HCT116 (cell line): Measurements from ENCODE around the gene ITGAD. TPM values are rescaled to one million over a fixed set of nuclear protein-coding genes. Genes with fewer than 3 reads are reported as not detected.

ENCODE experiments used
- ATAC-seq: fragments of 200-7000 bp; cut with Tn5 transposase; 2 replicates; pipeline ENCODE4 v1.9.1; 2020; ENCODE audit warnings: mild to moderate bottlenecking, moderate library complexity
- BruUV-seq: library from RNA; stranded (reverse); fragments of 400-500 nt; replicated peaks from 2 replicates; lab custom pipeline; 2021; lab: Mats Ljungman, UMichigan
- CTCF ChIA-PET: fragments of 300-600 bp; sonication (Branson Sonifier 250); formaldehyde crosslinking; loops from one replicate; lab custom pipeline; 2021; ENCODE audit warnings: antibody characterized with exemption; lab: Charles Lee
- POLR2A ChIA-PET: fragments of 300-600, 350-600 bp; sonication (Branson Sonifier 250); formaldehyde crosslinking; loops from one replicate; lab custom pipeline; 2021; ENCODE audit warnings: antibody characterized with exemption; lab: Charles Lee
- RAD21 ChIA-PET, 2 experiments: fragments of 300-600 bp; sonication (Branson Sonifier 250); formaldehyde crosslinking; loops; one replicate each; lab custom pipeline; 2023; ENCODE audit warnings: low total read pairs in 2 of 2; ENCODE audit not compliant: uncharacterized antibody in 2 of 2, unreplicated experiment in 2 of 2, low non-redundant PET in 1 of 2; lab: Charles Lee
- DNase-seq: peaks from one replicate; pipeline ENCODE4 v3.0.0-alpha.2; 2010; ENCODE audit warnings: low read depth, low spot score
- H2AFZ ChIP-seq: fragments of 200-600 bp; shearing (Covaris generic), sonication (generic); 2 replicates; pipeline ENCODE4 v1.6.1; 2017; ENCODE audit warnings: low read depth, mixed run types, mixed read lengths, antibody characterized with exemption, low read length; ENCODE audit not compliant: poor library complexity, severe bottlenecking
- H3K27ac ChIP-seq: 2 replicates; pipeline ENCODE4 v1.5.1; 2012; ENCODE audit warnings: low read depth, low read length
- H3K27me3 ChIP-seq: fragments of 200-600 bp; sonication (generic); 2 replicates; pipeline ENCODE4 v1.6.1; 2016; ENCODE audit warnings: mixed run types, low read length, mixed read lengths; ENCODE audit not compliant: insufficient read depth
- H3K36me3 ChIP-seq, 2 experiments: fragments of 200-500 bp in 1 of 2; fragments of 200-600 bp in 1 of 2; sonication (Bioruptor generic) in 1 of 2; sonication (generic) in 1 of 2; 2 replicates each; pipeline versions ENCODE4 v1.5.1 to v1.6.1; 2014 to 2016; ENCODE audit warnings: low read length in 2 of 2, inconsistent platforms in 1 of 2, mixed read lengths in 1 of 2, mixed run types in 1 of 2; ENCODE audit not compliant: insufficient read depth in 2 of 2, control insufficient read depth in 1 of 2
- H3K4me1 ChIP-seq, 2 experiments: fragments of 200-600 bp in 1 of 2; sonication (generic) in 1 of 2; 2 replicates each; pipeline versions ENCODE4 v1.5.1 to v1.6.1; 2012 to 2017; ENCODE audit warnings: low read length in 2 of 2, inconsistent platforms in 1 of 2, mild to moderate bottlenecking in 1 of 2, mixed read lengths in 1 of 2, mixed run types in 1 of 2, moderate library complexity in 1 of 2; ENCODE audit not compliant: insufficient read depth in 2 of 2, control insufficient read depth in 1 of 2
- H3K4me2 ChIP-seq: fragments of 200-600 bp; sonication (generic); 2 replicates; pipeline ENCODE4 v1.6.1; 2017; ENCODE audit warnings: mixed run types, low read length, mixed read lengths
- H3K4me3 ChIP-seq, 2 experiments: fragments of 200-600 bp in 1 of 2; sonication (generic) in 1 of 2; replicated peaks in 1 of 2; 2 replicates each; pipeline ENCODE4 v1.5.1; 2011 to 2016; ENCODE audit warnings: low read length in 2 of 2, control low read depth in 1 of 2, low read depth in 1 of 2, mild to moderate bottlenecking in 1 of 2, mixed read lengths in 1 of 2, mixed run types in 1 of 2
- H3K79me2 ChIP-seq: fragments of 200-600 bp; sonication (generic); 2 replicates; pipeline ENCODE4 v1.6.1; 2017; ENCODE audit warnings: mild to moderate bottlenecking, mixed run types, low read length, moderate library complexity, mixed read lengths; ENCODE audit not compliant: insufficient read depth
- H3K9ac ChIP-seq: fragments of 200-600 bp; sonication (generic); 2 replicates; pipeline ENCODE4 v1.6.1; 2016; ENCODE audit warnings: low read length, mixed read lengths
- H3K9me2 ChIP-seq: fragments of 200-600 bp; sonication (generic), shearing (Covaris generic); 2 replicates; pipeline ENCODE4 v1.6.1; 2017; ENCODE audit warnings: mixed run types, mild to moderate bottlenecking, moderate library complexity; ENCODE audit not compliant: insufficient read depth
- H3K9me3 ChIP-seq, 2 experiments: fragments of 200-500 bp in 1 of 2; fragments of 200-600 bp in 1 of 2; sonication (Bioruptor generic) in 1 of 2; sonication (generic) in 1 of 2; 2 replicates each; pipeline ENCODE4 v1.6.1; 2014 to 2017; ENCODE audit warnings: low read length in 2 of 2, mixed read lengths in 2 of 2, inconsistent platforms in 1 of 2, low read depth in 1 of 2, mild to moderate bottlenecking in 1 of 2, mixed run types in 1 of 2, moderate library complexity in 1 of 2; ENCODE audit not compliant: control insufficient read depth in 1 of 2, insufficient read depth in 1 of 2
- H4K20me1 ChIP-seq: fragments of 200-600 bp; sonication (generic), shearing (Covaris generic); 2 replicates; pipeline ENCODE4 v1.6.1; 2017; ENCODE audit warnings: mixed run types, mild to moderate bottlenecking, moderate library complexity; ENCODE audit not compliant: insufficient read depth
- ATF3 ChIP-seq: IDR thresholded peaks from 2 replicates; pipeline ENCODE4 v1.6.1; 2012
- CEBPB ChIP-seq: IDR thresholded peaks from 2 replicates; pipeline ENCODE4 v1.6.1; 2012; ENCODE audit warnings: low read depth
- EZH2 ChIP-seq: fragments of 200-600 bp; sonication (generic); IDR thresholded peaks from 2 replicates; pipeline ENCODE4 v1.6.1; 2017; ENCODE audit warnings: antibody characterized with exemption, mixed run types
- FOSL1 ChIP-seq: IDR thresholded peaks from 2 replicates; pipeline ENCODE4 v1.6.1; 2012; ENCODE audit warnings: low read depth
- JUND ChIP-seq: IDR thresholded peaks from 2 replicates; pipeline ENCODE4 v1.6.1; 2012
- RAD21 ChIP-seq: IDR thresholded peaks from 2 replicates; pipeline ENCODE4 v1.6.1; 2012; ENCODE audit warnings: low read depth, mild to moderate bottlenecking
- REST ChIP-seq: IDR thresholded peaks from 2 replicates; pipeline ENCODE4 v1.6.1; 2012; ENCODE audit warnings: low read depth
- SRF ChIP-seq: IDR thresholded peaks from 2 replicates; pipeline ENCODE4 v1.6.1; 2012; ENCODE audit warnings: low read depth
- TCF7L2 ChIP-seq: IDR thresholded peaks from 2 replicates; pipeline ENCODE4 v1.7.0; 2011; ENCODE audit warnings: borderline replicate concordance, inconsistent platforms; ENCODE audit not compliant: insufficient read depth, insufficient read length; ENCODE audit errors: extremely low read depth
- ZNF274 ChIP-seq: fragments of 200-500 bp; sonication (Bioruptor generic); IDR thresholded peaks from 2 replicates; pipeline ENCODE4 v1.6.1; 2014; ENCODE audit warnings: mild to moderate bottlenecking, low read depth, low read length, inconsistent platforms
- intact Hi-C: fragments of 100-400 bp; cut with micrococcal nuclease; formaldehyde crosslinking; loops from 2 replicates; pipeline ENCODE4 v1.10.0; 2022
- total RNA-seq: library from RNA; stranded (reverse); gene quantifications from one replicate; pipeline ENCODE4 v1.2.1, GENCODE V29; 2021; ENCODE audit not compliant: unreplicated experiment

ITGAD gene
- total RNA-seq, 1 experiment from 2014 or later: 0.12 TPM

- DNase-seq (no peak), ATAC-seq (no peak)
- Histone ChIP-seq H3K4me1 (peaks cover 4 to 12% of the 10 kb centered on the region in 2 experiments), H2AFZ (no peak overlapping the region), H3K4me3 (no peak overlapping the region), H3K27ac (no peak overlapping the region), H3K4me2 (no peak overlapping the region), H3K36me3 (no peaks in the 10 kb centered on the region), H3K9me2 (no peaks in the 10 kb centered on the region), H3K9me3 (no peaks in the 10 kb centered on the region), H3K27me3 (peaks cover 3% of the 10 kb centered on the region; the same call in 1 of the 2 replicates), H4K20me1 (no peaks in the 10 kb centered on the region), H3K9ac (no peak overlapping the region), H3K79me2 (no peaks in the 10 kb centered on the region)
- RAD21 ChIA-PET: no interaction called here
- CTCF ChIA-PET: no interaction called here
- TF ChIP-seq EZH2: no peak
- TF ChIP-seq REST: no peak
- TF ChIP-seq CEBPB: no peak
- TF ChIP-seq FOSL1: no peak
- TF ChIP-seq JUND: no peak
- no peak for TF ChIP-seq ATF3
- no peak for TF ChIP-seq SRF
- TF ChIP-seq RAD21: no peak
- TF ChIP-seq TCF7L2: no peak
- TF ChIP-seq ZNF274: no peak
- BruUV-seq: no TSS peak
- intact Hi-C loops: loop anchor here (5.0 kb wide), 1 partner anchor 168 kb away; the partner anchor contains the start of gene TRIM72
- POLR2A ChIA-PET: no interaction called here
Measured at GRCh38 chr16:31380201-31380600, 12.9 kb upstream of the ITGAD start.
